Trophoblast cell (in vitro differentiated cells and primary cell): ENCODE measurements around the gene FXYD6.

Experiments used
- DNase-seq, 2 donors: peaks; one replicate each; pipeline ENCODE4 v3.0.0-alpha.2; 2016
- H2AFZ ChIP-seq: 2 replicates; pipeline ENCODE4 v1.6.1; 2013; ENCODE audit warnings: low read length, moderate library complexity, mild to moderate bottlenecking; ENCODE audit not compliant: insufficient read depth, poor library complexity
- H2AK5ac ChIP-seq: 2 replicates; pipeline ENCODE4 v1.6.1; 2013; ENCODE audit warnings: mild to moderate bottlenecking, low read length
- H2BK120ac ChIP-seq: 2 replicates; pipeline ENCODE4 v1.6.1; 2013; ENCODE audit warnings: low read length, mild to moderate bottlenecking, moderate library complexity; ENCODE audit not compliant: insufficient read depth, poor library complexity
- H2BK12ac ChIP-seq: 2 replicates; pipeline ENCODE4 v1.6.1; 2013; ENCODE audit warnings: mild to moderate bottlenecking, low read length, moderate library complexity
- H2BK5ac ChIP-seq: 2 replicates; pipeline ENCODE4 v1.6.1; 2013; ENCODE audit warnings: low read length, low read depth, moderate library complexity, mild to moderate bottlenecking; ENCODE audit not compliant: poor library complexity
- H3K14ac ChIP-seq: 2 replicates; pipeline ENCODE4 v1.6.1; 2013; ENCODE audit warnings: mild to moderate bottlenecking, low read length
- H3K18ac ChIP-seq: 2 replicates; pipeline ENCODE4 v1.6.1; 2013; ENCODE audit warnings: mild to moderate bottlenecking, low read length
- H3K23ac ChIP-seq: 2 replicates; pipeline ENCODE4 v1.6.1; 2013; ENCODE audit warnings: low read length
- H3K27ac ChIP-seq: 2 replicates; pipeline ENCODE4 v1.5.1; 2013; ENCODE audit warnings: low read depth, mild to moderate bottlenecking, inconsistent platforms, low read length, moderate library complexity
- H3K27me3 ChIP-seq: 2 replicates; pipeline ENCODE4 v1.6.1; 2013; ENCODE audit warnings: inconsistent platforms, mild to moderate bottlenecking, low read length, moderate library complexity; ENCODE audit not compliant: insufficient read depth
- H3K36me3 ChIP-seq, 2 experiments: 1 replicate in 1 of 2; 2 replicates in 1 of 2; pipeline ENCODE4 v1.6.1; 2013; ENCODE audit warnings: low read length in 2 of 2, mild to moderate bottlenecking in 2 of 2, moderate library complexity in 1 of 2; ENCODE audit not compliant: insufficient read depth in 2 of 2, control insufficient read depth in 1 of 2
- H3K4ac ChIP-seq: 2 replicates; pipeline ENCODE4 v1.6.1; 2013; ENCODE audit warnings: low read depth, mild to moderate bottlenecking, low read length, moderate library complexity
- H3K4me1 ChIP-seq, 2 experiments: 1 replicate in 1 of 2; 2 replicates in 1 of 2; pipeline ENCODE4 v1.6.1; 2013; ENCODE audit warnings: low read length in 2 of 2, mild to moderate bottlenecking in 2 of 2, moderate library complexity in 1 of 2; ENCODE audit not compliant: insufficient read depth in 2 of 2, control insufficient read depth in 1 of 2
- H3K4me2 ChIP-seq: 2 replicates; pipeline ENCODE4 v1.6.1; 2013; ENCODE audit warnings: inconsistent platforms, mild to moderate bottlenecking, low read length, moderate library complexity
- H3K4me3 ChIP-seq: 2 replicates; pipeline ENCODE4 v1.5.1; 2013; ENCODE audit warnings: mild to moderate bottlenecking, low read depth, low read length, inconsistent platforms
- H3K79me1 ChIP-seq: one replicate; pipeline ENCODE4 v1.6.1; 2013; ENCODE audit warnings: low read length
- H3K79me2 ChIP-seq: 2 replicates; pipeline ENCODE4 v1.6.1; 2013; ENCODE audit warnings: low read length, mild to moderate bottlenecking; ENCODE audit not compliant: control insufficient read depth, insufficient read depth, poor library complexity
- H3K9ac ChIP-seq: 2 replicates; pipeline ENCODE4 v1.6.1; 2013; ENCODE audit warnings: mild to moderate bottlenecking, low read length
- H3K9me3 ChIP-seq: 2 replicates; pipeline ENCODE4 v1.6.1; 2013; ENCODE audit warnings: low read depth, mild to moderate bottlenecking, control low read depth, inconsistent platforms, low read length; ENCODE audit not compliant: insufficient read depth
- H4K12ac ChIP-seq: 2 replicates; pipeline ENCODE4 v1.6.1; 2013; ENCODE audit warnings: low read depth, mild to moderate bottlenecking, low read length, moderate library complexity
- H4K8ac ChIP-seq: 2 replicates; pipeline ENCODE4 v1.6.1; 2013; ENCODE audit warnings: low read depth, mild to moderate bottlenecking, low read length, moderate library complexity
- H4K91ac ChIP-seq: one replicate; pipeline ENCODE4 v1.6.1; 2013; ENCODE audit warnings: low read depth, mild to moderate bottlenecking, low read length, moderate library complexity
- WGBS: extraction: QIAGEN DNeasy Blood & Tissue Kit; methylation state at CpG from one replicate; pipeline ENCODE4 v1.1.7; 2013; ENCODE audit warnings: missing lambda C conversion rate; ENCODE audit not compliant: insufficient read length, insufficient coverage; ENCODE audit errors: extremely low coverage; 5-methylcytosine and 5-hydroxymethylcytosine counted together

The FXYD6 gene

DNA sequence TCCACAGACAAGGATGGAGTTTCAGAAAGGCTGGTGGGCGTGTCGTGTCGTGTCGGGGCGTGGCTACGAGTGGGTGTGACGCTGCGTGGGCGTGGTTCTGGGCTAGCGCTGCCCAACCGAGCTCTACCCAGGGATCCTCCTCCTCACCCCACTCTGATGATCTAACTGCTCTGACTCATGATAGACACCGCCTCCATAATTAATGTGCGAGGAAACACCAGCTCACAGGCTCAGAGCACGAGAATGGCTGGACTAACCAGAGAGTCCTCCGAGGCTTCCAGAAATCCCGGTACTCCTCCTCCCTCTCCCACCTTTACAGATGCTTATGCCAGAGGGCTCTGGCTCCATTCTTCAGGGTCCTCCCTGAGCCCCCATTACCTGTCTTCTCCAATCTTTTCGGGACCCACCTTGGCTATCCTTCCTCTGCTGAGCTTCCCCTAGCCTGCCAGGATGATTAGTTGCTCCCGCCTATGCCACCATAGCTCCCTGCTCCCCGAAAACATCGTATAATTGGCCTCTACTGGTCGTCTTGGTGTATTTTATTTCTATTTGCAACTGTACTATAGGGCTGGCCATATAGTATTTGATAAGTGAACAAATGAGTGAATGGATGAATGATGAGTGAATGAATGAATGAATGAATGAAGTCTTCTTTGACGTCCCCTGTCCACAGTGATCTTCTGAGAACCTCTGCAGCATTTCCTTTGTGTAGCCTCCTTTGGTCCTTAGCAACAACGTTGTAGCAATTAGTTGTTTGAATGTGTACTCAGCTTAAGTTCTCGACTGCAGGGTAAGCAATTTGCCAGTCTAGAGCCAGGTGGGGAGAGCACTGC is 31.0 kb upstream of the FXYD6 start:
- H3K18ac ChIP-seq, result no peak overlapping the region
- no peak overlapping the region for H4K12ac ChIP-seq
- H3K14ac ChIP-seq, result no peak overlapping the region
- peak overlapping the region; percentile 17 for H3K4me2 ChIP-seq
- peak; percentile 83 to 87 for DNase-seq
- no peaks in the 10 kb centered on the region for H3K9me3 ChIP-seq
- H2BK120ac ChIP-seq, result no peak overlapping the region
- peak overlapping the region; percentile 15 for H4K91ac ChIP-seq
- H2BK5ac ChIP-seq, result peak overlapping the region; percentile 6
- no peaks in the 10 kb centered on the region for H3K79me2 ChIP-seq
- H3K27ac ChIP-seq, result no peak overlapping the region
- H3K4me1 ChIP-seq, result peaks cover 10 to 19% of the 10 kb centered on the region in 2 experiments
- H3K36me3 ChIP-seq, result no peaks in the 10 kb centered on the region
- H3K23ac ChIP-seq, result no peak overlapping the region
- peak overlapping the region; percentile 71 for H2BK12ac ChIP-seq
- H3K4ac ChIP-seq, result no peak overlapping the region
- H4K8ac ChIP-seq, result no peak overlapping the region
- no CpG with 5 or more reads among the region's 24 CpGs for WGBS
- no peak overlapping the region for H2AK5ac ChIP-seq
- no peak overlapping the region for H3K4me3 ChIP-seq
- no peaks in the 10 kb centered on the region for H3K27me3 ChIP-seq
- H3K79me1 ChIP-seq, result peaks cover 2% of the 10 kb centered on the region
- no peak overlapping the region for H3K9ac ChIP-seq
- H2AFZ ChIP-seq, result no peak overlapping the region

DNA sequence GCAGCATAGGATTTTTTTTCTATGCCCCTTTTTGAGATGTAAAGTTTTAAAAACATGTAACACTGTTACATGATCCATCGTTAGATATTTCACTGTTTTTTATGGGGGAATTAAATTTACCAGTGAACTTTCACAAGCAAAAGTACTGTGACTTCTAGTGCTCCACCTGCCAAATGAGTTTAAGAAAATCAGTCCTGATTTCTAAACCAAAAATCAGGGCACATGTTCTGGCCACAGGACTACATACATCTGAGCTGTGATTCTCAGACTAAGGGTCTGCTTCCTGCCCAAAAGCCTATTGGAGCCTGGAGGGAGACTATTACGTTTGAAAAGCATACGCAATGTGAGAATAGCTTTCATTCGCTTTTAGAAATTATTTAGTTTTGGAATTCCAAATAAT is 30.3 kb upstream of the FXYD6 start:
- H2BK5ac ChIP-seq, result no peak overlapping the region
- no peak overlapping the region for H2AK5ac ChIP-seq
- no peaks in the 10 kb centered on the region for H3K79me2 ChIP-seq
- H4K91ac ChIP-seq, result no peak overlapping the region
- H3K36me3 ChIP-seq, result no peaks in the 10 kb centered on the region
- peaks cover 2% of the 10 kb centered on the region for H3K9me3 ChIP-seq
- WGBS, result no CpG with 5 or more reads among the region's 4 CpGs
- H3K27ac ChIP-seq, result no peak overlapping the region
- H3K23ac ChIP-seq, result no peak overlapping the region
- H3K79me1 ChIP-seq, result peaks cover 2% of the 10 kb centered on the region
- H3K18ac ChIP-seq, result no peak overlapping the region
- H3K4me3 ChIP-seq, result no peak overlapping the region
- H3K4me1 ChIP-seq, result peaks cover 10 to 19% of the 10 kb centered on the region in 2 experiments
- no peak for DNase-seq
- H4K8ac ChIP-seq, result no peak overlapping the region
- H3K4me2 ChIP-seq, result no peak overlapping the region
- H3K27me3 ChIP-seq, result no peaks in the 10 kb centered on the region
- H2AFZ ChIP-seq, result no peak overlapping the region
- no peak overlapping the region for H3K4ac ChIP-seq
- H3K14ac ChIP-seq, result no peak overlapping the region
- no peak overlapping the region for H2BK12ac ChIP-seq
- no peak overlapping the region for H2BK120ac ChIP-seq
- no peak overlapping the region for H3K9ac ChIP-seq
- no peak overlapping the region for H4K12ac ChIP-seq

DNA sequence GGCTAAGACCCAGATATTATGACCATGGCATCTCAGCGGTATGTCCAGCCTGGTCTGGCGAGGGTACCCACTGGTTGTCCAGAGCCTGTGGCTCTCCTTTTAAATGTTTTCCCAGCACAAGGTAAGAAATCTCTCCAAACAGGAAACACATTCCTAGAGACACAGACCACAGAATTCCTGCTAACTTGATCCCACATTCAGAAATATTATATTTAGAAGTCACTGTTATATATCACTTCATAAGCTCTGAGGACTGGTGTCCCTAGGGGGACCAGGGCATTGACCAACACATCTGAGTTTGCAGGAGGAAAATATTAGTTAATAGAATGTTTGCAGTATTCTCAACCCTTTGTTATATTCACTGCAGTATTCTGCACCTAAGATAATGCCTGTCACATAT is 29.7 kb upstream of the FXYD6 start:
- no CpG with 5 or more reads among the region's 2 CpGs for WGBS
- no peak for DNase-seq

DNA sequence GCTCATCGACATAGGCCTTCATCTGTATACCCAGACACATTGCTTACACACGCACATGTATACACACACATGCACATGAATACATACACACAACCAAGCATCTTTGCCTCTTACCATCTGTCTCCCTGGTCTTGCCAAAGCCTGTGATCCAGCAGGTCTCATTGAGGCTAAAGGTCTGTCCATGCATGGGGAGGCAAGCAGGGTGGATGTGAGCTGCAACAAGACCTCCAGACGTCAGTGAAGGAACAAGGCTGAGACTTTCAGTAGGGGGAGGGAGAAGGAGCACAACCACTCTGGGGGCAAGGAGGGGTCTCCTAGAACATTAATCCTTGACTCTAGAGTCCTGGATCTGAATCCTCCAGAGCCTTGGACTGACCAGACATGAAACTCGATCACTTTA is 29.1 kb upstream of the FXYD6 start:
- no peak for DNase-seq
- no peaks in the 10 kb centered on the region for H3K27me3 ChIP-seq
- peak overlapping the region; percentile 15 for H2BK12ac ChIP-seq
- peaks cover 3% of the 10 kb centered on the region for H3K9me3 ChIP-seq
- no peak overlapping the region for H4K8ac ChIP-seq
- no peak overlapping the region for H3K4me3 ChIP-seq
- no peak overlapping the region for H4K12ac ChIP-seq
- H3K36me3 ChIP-seq, result no peaks in the 10 kb centered on the region
- no peak overlapping the region for H3K27ac ChIP-seq
- H2AFZ ChIP-seq, result no peak overlapping the region
- WGBS, result no CpG with 5 or more reads among the region's 4 CpGs
- H3K14ac ChIP-seq, result no peak overlapping the region
- H3K79me2 ChIP-seq, result no peaks in the 10 kb centered on the region
- H2AK5ac ChIP-seq, result no peak overlapping the region
- no peak overlapping the region for H3K23ac ChIP-seq
- no peak overlapping the region for H3K9ac ChIP-seq
- no peak overlapping the region for H4K91ac ChIP-seq
- no peak overlapping the region for H3K4me2 ChIP-seq
- no peak overlapping the region for H3K4ac ChIP-seq
- H3K18ac ChIP-seq, result no peak overlapping the region
- H2BK120ac ChIP-seq, result no peak overlapping the region
- no peak overlapping the region for H2BK5ac ChIP-seq
- H3K79me1 ChIP-seq, result peaks cover 2% of the 10 kb centered on the region
- peaks cover 10 to 19% of the 10 kb centered on the region in 2 experiments for H3K4me1 ChIP-seq

More for the DNA sequence above, 29.7 kb upstream of the FXYD6 start:
- H3K79me1 ChIP-seq, result peaks cover 2% of the 10 kb centered on the region
- no peak overlapping the region for H2BK120ac ChIP-seq
- H4K12ac ChIP-seq, result no peak overlapping the region
- H3K9ac ChIP-seq, result no peak overlapping the region
- no peak overlapping the region for H3K18ac ChIP-seq
- H3K23ac ChIP-seq, result no peak overlapping the region
- peaks cover 10 to 19% of the 10 kb centered on the region in 2 experiments for H3K4me1 ChIP-seq
- H4K8ac ChIP-seq, result no peak overlapping the region
- no peaks in the 10 kb centered on the region for H3K27me3 ChIP-seq
- H3K36me3 ChIP-seq, result no peaks in the 10 kb centered on the region
- H3K4me2 ChIP-seq, result no peak overlapping the region
- peaks cover 3% of the 10 kb centered on the region for H3K9me3 ChIP-seq
- H3K4me3 ChIP-seq, result no peak overlapping the region
- no peak overlapping the region for H3K27ac ChIP-seq
- no peak overlapping the region for H2AK5ac ChIP-seq
- no peak overlapping the region for H3K4ac ChIP-seq
- H3K14ac ChIP-seq, result no peak overlapping the region
- no peaks in the 10 kb centered on the region for H3K79me2 ChIP-seq
- H2AFZ ChIP-seq, result no peak overlapping the region
- no peak overlapping the region for H2BK12ac ChIP-seq
- no peak overlapping the region for H2BK5ac ChIP-seq
- H4K91ac ChIP-seq, result no peak overlapping the region
